CD14-positive monocyte (primary cell): Measurements from ENCODE around the gene NPY. TPM values are rescaled to one million over a fixed set of nuclear protein-coding genes. Genes with fewer than 3 reads are reported as not detected.

Experiments
- DNase-seq, 3 donors: peaks; one replicate each; pipeline ENCODE4 v3.0.0-alpha.2; 2011 to 2022
- H2AFZ ChIP-seq: 2 replicates; pipeline ENCODE4 v1.6.0; 2012; ENCODE audit warnings: mild to moderate bottlenecking, low read depth, low read length, inconsistent platforms; ENCODE audit not compliant: insufficient read depth, poor library complexity, severe bottlenecking
- H3K27ac ChIP-seq, 2 donors: 1 replicate in 1 of 2; 2 replicates in 1 of 2; pipeline ENCODE4 v1.5.1; 2012 to 2013; ENCODE audit warnings: low read length in 2 of 2, control low read depth in 1 of 2, inconsistent platforms in 1 of 2, low read depth in 1 of 2, mild to moderate bottlenecking in 1 of 2
- H3K27me3 ChIP-seq, 2 donors: one replicate each; pipeline versions ENCODE4 v1.6.0 to v1.6.1; 2011 to 2013; ENCODE audit warnings: low read length in 2 of 2; ENCODE audit not compliant: control insufficient read depth in 2 of 2, insufficient read depth in 2 of 2
- H3K36me3 ChIP-seq, 2 donors: replicated peaks in 1 of 2; 1 replicate in 1 of 2; 2 replicates in 1 of 2; pipeline versions ENCODE4 v1.5.1 to v1.6.1; 2012 to 2013; ENCODE audit warnings: low read length in 2 of 2, control low read depth in 1 of 2, inconsistent platforms in 1 of 2, mild to moderate bottlenecking in 1 of 2; ENCODE audit not compliant: insufficient read depth in 2 of 2, control insufficient read depth in 1 of 2
- H3K4me1 ChIP-seq, 2 donors: 1 replicate in 1 of 2; 2 replicates in 1 of 2; pipeline versions ENCODE4 v1.5.1 to v1.6.1; 2012 to 2013; ENCODE audit warnings: low read length in 2 of 2, control low read depth in 1 of 2, inconsistent platforms in 1 of 2, mild to moderate bottlenecking in 1 of 2, moderate library complexity in 1 of 2; ENCODE audit not compliant: insufficient read depth in 2 of 2, control insufficient read depth in 1 of 2
- H3K4me2 ChIP-seq: replicated peaks from 2 replicates; pipeline ENCODE3; 2012; ENCODE audit warnings: low read length, moderate library complexity, mild to moderate bottlenecking; ENCODE audit not compliant: poor library complexity, severe bottlenecking; ENCODE audit errors: extremely low read depth
- H3K4me3 ChIP-seq, 3 experiments: fragments of 200-600 bp in 1 of 3; sonication (generic) in 1 of 3; replicated peaks in 1 of 3; 1 replicate in 2 of 3; 2 replicates in 1 of 3; pipeline ENCODE4 v1.5.1; 2011 to 2013; ENCODE audit warnings: low read length in 3 of 3, mild to moderate bottlenecking in 3 of 3, control low read depth in 2 of 3, low read depth in 2 of 3, inconsistent platforms in 1 of 3, moderate library complexity in 1 of 3
- H3K79me2 ChIP-seq: 2 replicates; pipeline ENCODE4 v1.6.0; 2012; ENCODE audit warnings: mild to moderate bottlenecking, control low read depth, inconsistent platforms, low read length, moderate library complexity; ENCODE audit not compliant: insufficient read depth
- H3K9ac ChIP-seq: 2 replicates; pipeline ENCODE4 v1.6.0; 2017; ENCODE audit warnings: low read length, mild to moderate bottlenecking; ENCODE audit not compliant: insufficient read depth, poor library complexity, severe bottlenecking
- H3K9me3 ChIP-seq, 2 donors: replicated peaks in 1 of 2; 1 replicate in 1 of 2; 2 replicates in 1 of 2; pipeline versions ENCODE4 v1.5.1 to v1.6.1; 2012 to 2013; ENCODE audit warnings: low read length in 2 of 2, control low read depth in 1 of 2; ENCODE audit not compliant: control insufficient read depth in 1 of 2, insufficient read depth in 1 of 2
- H4K20me1 ChIP-seq: 2 replicates; pipeline ENCODE4 v1.6.0; 2012; ENCODE audit warnings: mild to moderate bottlenecking, low read length, control low read depth, moderate library complexity; ENCODE audit not compliant: insufficient read depth
- H3K27ac Mint-ChIP-seq, 7 donors: one replicate each; pipeline ENCODE4 v1.8.0; 2020; ENCODE audit warnings: mild to moderate bottlenecking in 7 of 7, mixed read lengths in 7 of 7, moderate library complexity in 6 of 7, inconsistent platforms in 2 of 7
- H3K27me3 Mint-ChIP-seq, 3 donors: one replicate each; pipeline ENCODE4 v1.8.0; 2021 to 2022; ENCODE audit warnings: low read depth in 3 of 3, mild to moderate bottlenecking in 3 of 3, mixed read lengths in 3 of 3, moderate library complexity in 3 of 3, inconsistent platforms in 1 of 3
- H3K36me3 Mint-ChIP-seq, 2 donors: one replicate each; pipeline ENCODE4 v1.8.0; 2020; ENCODE audit warnings: mixed read lengths in 2 of 2, inconsistent platforms in 1 of 2, mild to moderate bottlenecking in 1 of 2
- H3K4me1 Mint-ChIP-seq: one replicate; pipeline ENCODE4 v1.8.0; 2020; ENCODE audit warnings: mild to moderate bottlenecking, mixed read lengths
- H3K4me3 Mint-ChIP-seq, 2 donors: one replicate each; pipeline ENCODE4 v1.8.0; 2020; ENCODE audit warnings: mild to moderate bottlenecking in 2 of 2, mixed read lengths in 2 of 2, moderate library complexity in 1 of 2
- H3K9me3 Mint-ChIP-seq, 7 donors: one replicate each; pipeline ENCODE4 v1.8.0; 2020 to 2022; ENCODE audit warnings: mixed read lengths in 7 of 7, mild to moderate bottlenecking in 6 of 7, moderate library complexity in 6 of 7, inconsistent platforms in 2 of 7
- WGBS: methylation state at CpG from one replicate; pipeline ENCODE4 v1.1.5; 2013; ENCODE audit warnings: missing lambda C conversion rate; ENCODE audit not compliant: insufficient coverage; 5-methylcytosine and 5-hydroxymethylcytosine counted together
- intact Hi-C, 2 donors: fragments of 100-400 bp; cut with micrococcal nuclease; formaldehyde crosslinking; loops; one replicate each; pipeline versions ENCODE4 v1.15.0 to v1.15.1; 2023
- polyA plus RNA-seq, 3 donors: library from polyadenylated mRNA; depleted of rRNA in 1 of 3; unstranded in 2 of 3; stranded (reverse) in 1 of 3; fragments of 300-500 nt in 2 of 3; fragments of >200 nt in 1 of 3; fragmentation: Illumina TruSeq in 2 of 3; gene quantifications; 1 replicate in 2 of 3; 2 replicates in 1 of 3; pipeline ENCODE4 v1.2.3, GENCODE V29; 2012 to 2021
- TF ChIP-seq, protein P1 (sequence below): fragments of 200-600 bp; IDR thresholded peaks from one replicate; pipeline ENCODE4 v1.8.0; 2022; ENCODE audit warnings: antibody characterized with exemption, mild to moderate bottlenecking

The NPY gene
- polyA plus RNA-seq, 3 donors: not detected

DNA sequence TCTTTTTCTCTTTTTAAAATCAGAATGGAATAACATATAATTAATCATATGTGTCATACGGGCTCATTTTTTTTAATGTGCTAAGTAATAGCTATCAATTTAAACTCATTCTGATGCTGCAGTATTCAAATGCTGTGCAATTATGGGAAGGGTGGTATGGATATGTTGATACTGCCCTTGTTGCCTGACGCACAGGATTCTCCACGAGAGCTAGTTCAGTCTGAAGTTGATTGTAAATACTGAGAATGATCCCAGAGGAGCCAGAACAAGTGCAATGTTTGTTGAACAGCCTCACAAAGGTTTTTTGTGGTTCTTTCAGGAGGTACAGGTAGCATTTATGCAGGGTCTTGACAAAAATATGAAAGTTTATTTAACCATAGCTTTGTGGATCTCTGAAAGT, 13.4 kb downstream of the NPY start:
- WGBS: 100% methylated on average over 2 of the region's 3 CpGs
- Mint-ChIP-seq H3K9me3 (peaks cover 0 to 4% (median 0%) of the 10 kb centered on the region in 7 donors), H3K4me1 (no peaks in the 10 kb centered on the region), H3K4me3 (no peak overlapping the region), H3K27me3 (peaks cover 1 to 7% (median 3%) of the 10 kb centered on the region in 3 donors), H3K27ac (no peak overlapping the region), H3K36me3 (no peaks in the 10 kb centered on the region)
- Histone ChIP-seq H3K79me2 (no peaks in the 10 kb centered on the region), H3K36me3 (no peaks in the 10 kb centered on the region), H3K9ac (no peak overlapping the region), H3K4me1 (no peaks in the 10 kb centered on the region), H3K27ac (no peak overlapping the region), H3K27me3 (no peaks in the 10 kb centered on the region), H4K20me1 (no peaks in the 10 kb centered on the region), H3K4me3 (no peak overlapping the region), H3K4me2 (no peak overlapping the region), H2AFZ (no peak overlapping the region), H3K9me3 (no peaks in the 10 kb centered on the region)
- TF ChIP-seq, protein P1, sequence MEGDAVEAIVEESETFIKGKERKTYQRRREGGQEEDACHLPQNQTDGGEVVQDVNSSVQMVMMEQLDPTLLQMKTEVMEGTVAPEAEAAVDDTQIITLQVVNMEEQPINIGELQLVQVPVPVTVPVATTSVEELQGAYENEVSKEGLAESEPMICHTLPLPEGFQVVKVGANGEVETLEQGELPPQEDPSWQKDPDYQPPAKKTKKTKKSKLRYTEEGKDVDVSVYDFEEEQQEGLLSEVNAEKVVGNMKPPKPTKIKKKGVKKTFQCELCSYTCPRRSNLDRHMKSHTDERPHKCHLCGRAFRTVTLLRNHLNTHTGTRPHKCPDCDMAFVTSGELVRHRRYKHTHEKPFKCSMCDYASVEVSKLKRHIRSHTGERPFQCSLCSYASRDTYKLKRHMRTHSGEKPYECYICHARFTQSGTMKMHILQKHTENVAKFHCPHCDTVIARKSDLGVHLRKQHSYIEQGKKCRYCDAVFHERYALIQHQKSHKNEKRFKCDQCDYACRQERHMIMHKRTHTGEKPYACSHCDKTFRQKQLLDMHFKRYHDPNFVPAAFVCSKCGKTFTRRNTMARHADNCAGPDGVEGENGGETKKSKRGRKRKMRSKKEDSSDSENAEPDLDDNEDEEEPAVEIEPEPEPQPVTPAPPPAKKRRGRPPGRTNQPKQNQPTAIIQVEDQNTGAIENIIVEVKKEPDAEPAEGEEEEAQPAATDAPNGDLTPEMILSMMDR: no peak
- DNase-seq: no peak
- intact Hi-C loops: no loop called here

DNA sequence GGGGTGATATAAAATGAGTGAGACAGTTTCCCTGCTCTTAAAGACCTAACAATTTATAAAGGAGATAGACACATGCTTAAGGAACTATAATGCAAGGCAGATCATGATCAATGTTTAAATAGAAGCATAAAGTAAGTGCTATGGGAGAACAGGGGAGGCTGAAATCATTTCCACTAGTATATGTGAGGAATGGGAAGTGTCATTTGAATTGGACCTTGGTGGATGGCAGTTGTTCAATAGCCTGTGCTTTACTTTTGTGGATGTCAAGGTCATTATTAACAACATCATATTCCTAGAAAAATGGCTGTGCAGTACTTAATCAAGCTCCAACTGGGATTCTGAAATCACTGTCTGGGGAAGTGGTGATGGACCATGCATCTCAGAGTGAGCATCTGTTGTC, 14.7 kb downstream of the NPY start:
- H3K9me3 Mint-ChIP-seq: peaks cover 0 to 4% (median 0%) of the 10 kb centered on the region in 7 donors
- TF ChIP-seq, protein P1: no peak
- Histone ChIP-seq H2AFZ (no peak overlapping the region), H3K79me2 (no peaks in the 10 kb centered on the region), H3K36me3 (no peaks in the 10 kb centered on the region), H3K9ac (no peak overlapping the region), H3K9me3 (no peaks in the 10 kb centered on the region), H3K4me2 (no peak overlapping the region), H3K4me3 (no peak overlapping the region), H4K20me1 (no peaks in the 10 kb centered on the region), H3K27ac (no peak overlapping the region), H3K27me3 (no peaks in the 10 kb centered on the region), H3K4me1 (no peaks in the 10 kb centered on the region)
- H3K27ac Mint-ChIP-seq: no peak overlapping the region
- H3K27me3 Mint-ChIP-seq: peaks cover 1 to 5% (median 3%) of the 10 kb centered on the region in 3 donors
- no peak overlapping the region for H3K4me3 Mint-ChIP-seq
- DNase-seq: no peak
- H3K36me3 Mint-ChIP-seq: no peaks in the 10 kb centered on the region
- intact Hi-C loops: no loop called here
- no peaks in the 10 kb centered on the region for H3K4me1 Mint-ChIP-seq
